Measurements from ENCODE around the gene NRCAM.

NRCAM gene

DNA sequence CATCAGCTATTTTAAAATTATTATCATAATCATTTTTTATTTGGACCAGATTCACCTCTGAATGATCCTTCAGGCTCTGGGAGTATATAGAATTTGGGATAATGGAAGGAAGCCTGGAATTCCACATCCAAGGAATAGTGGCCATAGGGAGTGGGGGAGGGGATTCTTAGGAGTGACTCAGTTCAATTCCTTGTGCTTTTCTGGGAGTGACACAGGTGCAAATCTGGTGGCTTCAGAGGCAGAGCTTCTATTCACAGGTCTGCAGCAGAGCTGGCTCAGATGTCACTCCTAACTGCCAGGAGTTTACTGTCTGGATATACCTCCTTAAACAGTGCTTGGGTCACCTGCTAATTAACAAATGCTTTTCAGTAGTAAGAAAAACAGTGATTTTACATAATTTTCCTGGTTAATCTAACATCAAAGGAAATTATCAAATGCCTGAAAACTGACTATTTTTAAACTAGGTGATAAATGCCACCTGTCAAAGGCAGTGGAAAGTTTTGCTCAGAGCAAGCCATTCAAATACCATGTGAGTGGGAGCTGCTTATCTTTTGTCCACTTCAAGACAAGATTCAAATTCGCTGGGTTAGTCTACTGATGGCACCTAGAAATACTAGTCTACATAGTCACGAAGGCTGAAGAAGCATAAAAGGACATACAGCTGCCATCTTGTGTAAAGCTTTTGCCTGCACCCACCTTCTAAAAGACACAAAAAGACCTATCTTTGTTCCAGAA, 219.4 kb downstream of the NRCAM start:
- no peak for DNase-seq

DNA sequence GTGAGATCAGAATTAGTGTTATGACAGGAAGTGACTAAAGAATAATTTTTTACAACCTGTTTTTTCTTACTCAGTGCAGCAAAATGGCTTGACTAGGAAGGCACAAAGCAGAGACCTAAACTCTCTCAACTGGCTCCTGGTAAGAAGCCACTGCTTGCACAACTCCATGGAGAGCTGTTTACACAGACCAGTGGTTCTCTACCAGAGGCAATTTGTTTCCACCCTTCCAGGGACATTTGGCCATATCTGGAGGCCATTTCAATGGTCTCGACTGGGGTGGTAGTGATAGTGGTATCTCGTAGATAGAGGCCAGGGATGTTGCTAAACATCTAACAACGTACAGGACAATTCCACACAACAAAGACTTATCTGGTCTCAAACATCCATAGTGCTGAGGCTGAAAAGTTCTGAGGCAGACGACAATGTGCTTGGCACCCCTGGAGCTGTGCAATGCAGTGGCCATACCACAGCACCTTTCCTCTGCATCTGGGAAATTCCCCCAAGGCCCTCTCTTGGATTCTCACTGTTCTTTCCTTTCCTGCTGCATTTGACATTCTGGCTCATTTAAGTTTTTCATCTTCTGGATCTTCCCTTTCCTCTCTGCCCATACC, 220.7 kb downstream of the NRCAM start:
- no peak for DNase-seq

DNA sequence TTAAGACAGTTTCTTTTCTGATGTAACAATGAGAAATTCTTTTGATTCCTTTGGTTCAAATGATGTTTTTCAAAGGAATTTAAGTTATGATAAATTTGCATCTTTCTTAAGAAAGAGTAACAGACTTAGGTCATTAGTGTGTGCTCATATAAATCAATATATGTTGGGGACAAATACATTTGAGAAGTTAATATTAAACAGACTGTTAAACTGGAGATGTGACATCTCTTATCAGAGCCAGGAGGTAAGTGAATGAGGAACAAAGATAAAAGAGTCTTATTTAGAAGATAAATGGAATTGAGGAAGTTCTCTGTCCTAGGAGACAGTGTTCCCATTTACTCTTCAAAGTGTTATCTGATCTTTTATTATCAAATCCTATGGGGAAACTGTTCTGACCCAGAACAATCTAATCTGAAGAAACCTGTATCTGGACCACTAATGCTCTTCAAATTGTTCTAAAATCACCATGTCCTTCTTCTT, 221.2 kb downstream of the NRCAM start:
- DNase-seq: no peak

DNA sequence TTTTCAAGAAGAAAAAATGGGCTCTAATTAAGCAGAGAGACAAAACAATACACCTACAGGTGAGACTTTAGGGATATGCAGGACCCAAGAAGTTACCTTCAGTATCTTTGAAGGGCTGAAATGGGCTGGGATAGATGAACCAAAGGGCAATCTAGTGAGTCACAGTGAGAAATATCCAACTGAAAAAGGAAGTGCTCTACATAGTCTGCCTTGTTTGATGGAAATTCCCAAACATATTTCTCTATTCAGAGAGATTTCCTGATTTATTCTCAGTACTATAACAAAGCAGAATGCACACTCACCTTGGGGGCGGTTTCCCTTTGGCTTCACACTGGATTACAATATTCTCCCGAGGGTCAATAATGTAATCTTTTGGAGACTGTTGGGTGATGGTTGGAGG, 222.0 kb downstream of the NRCAM start:
- no peak for DNase-seq

DNA sequence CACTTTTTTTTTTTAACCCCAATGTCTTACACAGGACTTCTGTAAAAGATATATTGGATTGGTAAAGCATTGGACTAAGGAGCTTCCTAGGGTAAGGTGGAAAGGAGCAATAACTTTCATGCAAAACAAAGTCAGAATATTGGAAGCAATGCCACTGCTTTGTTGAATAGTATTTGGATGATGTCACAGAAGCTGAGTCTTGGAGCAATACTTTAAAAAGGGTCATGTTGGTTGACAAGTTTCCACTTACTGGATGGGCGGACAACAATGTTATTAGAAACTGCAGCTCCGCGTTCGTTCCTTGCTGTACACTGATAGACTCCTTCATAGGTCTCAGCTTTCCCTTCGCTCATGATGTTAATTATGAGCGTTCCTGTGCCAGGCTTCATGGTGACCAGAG, 224.2 kb downstream of the NRCAM start:
- DNase-seq: no peak

DNA sequence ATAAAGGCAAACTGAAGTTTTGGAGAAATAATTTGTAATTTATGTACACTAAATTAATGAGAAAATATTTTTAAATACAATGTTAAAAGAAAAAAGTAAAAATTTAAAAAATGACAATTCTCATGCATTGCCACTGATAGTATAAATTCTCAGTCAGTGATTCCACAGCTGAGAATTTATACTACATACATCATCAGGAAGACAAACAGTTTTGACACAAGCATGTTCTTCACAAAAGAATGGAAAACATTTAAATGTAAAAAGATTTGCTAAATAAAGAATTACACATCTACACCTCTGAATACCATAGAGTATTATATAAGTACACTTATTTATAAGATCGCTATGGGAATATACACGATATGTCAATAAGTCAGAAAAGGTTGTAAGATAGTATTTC, 225.0 kb downstream of the NRCAM start:
- DNase-seq: no peak

DNA sequence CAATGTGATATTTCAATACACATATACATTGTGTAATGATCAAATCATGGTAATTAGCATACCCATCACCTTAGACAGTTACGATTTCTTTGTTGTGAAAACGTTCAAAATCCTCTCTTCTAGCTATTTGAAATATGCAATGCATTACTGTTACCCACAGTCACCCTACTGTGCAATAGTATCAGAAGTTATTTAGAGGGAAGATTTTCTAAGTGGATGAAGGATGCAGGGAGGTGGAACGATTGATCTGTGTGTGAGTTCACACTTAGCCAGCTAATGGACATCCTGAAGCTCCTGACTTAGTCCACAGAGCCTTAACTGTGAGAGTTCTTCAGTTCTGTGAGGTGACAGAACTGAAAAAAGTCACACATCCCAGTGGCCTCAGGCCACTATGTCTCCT, 228.9 kb downstream of the NRCAM start:
- no peak for DNase-seq

DNA sequence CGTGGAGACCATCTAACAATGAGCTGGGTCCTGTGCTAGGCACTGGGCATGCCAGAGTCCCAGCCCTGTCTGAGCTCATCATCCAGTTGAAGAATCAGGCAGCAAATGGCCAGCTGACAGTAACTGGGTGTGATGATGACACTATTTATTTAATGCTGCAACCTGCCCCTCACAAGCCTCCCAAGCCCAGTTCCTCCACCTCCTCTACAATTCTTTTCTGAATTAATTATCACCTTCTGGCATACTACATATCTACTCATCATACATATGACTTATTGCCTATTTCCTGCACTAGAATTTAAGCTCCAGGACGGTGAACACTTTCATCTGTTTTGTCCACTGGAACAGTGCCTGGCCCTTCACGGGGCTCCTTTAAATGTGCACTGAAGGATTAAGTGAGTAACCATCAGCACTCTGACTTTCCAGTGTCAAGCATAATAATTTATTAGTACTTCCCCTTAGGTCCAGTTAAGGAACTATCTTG, 229.4 kb downstream of the NRCAM start:
- DNase-seq: no peak

DNA sequence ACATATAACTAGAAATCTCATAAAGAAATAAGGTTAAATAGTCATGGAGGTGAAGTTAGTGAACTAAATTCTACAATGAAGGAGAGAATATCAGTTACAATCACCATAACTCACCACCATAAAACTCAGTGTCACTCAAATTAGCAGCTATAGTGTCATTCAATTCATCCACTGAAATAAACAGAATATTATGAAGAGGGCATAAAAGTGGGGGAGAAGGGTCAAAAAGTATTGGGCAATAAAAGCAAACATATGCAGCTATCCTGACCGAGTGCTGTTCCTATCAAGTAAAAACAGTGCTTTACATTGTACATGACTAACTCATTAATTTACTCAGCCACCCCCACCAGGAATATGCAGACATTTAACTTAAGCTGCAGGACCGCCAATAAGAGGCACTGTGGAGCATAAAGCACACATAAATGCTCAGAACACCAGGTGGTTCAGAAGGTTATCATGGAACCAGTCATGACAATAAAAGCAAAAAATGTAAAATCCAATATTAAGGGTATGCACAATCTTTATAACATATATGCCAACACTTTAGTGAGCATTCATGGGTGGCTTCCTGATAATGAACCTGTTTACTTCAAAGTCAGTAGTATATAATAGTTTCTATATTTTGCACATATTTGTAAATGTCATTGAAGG, 230.6 kb downstream of the NRCAM start:
- no peak for DNase-seq

DNA sequence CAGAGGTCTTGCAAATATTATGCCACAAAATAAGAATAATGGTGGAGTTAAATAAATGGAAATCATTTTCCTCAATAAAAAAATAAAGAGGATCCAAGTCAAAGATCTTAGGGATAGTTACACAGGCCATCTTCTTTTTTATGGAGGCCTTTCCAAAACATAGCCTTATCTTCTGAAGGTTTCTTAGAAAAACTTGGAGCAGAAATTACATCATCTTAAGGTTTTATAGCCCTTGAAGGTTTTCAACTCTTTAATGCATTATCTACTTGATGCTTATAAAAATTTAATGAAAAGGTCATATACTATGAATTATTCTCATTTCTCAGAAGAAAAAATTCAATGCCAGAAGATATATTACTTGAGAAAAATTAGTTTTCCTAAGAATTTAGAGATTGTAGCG, 231.8 kb downstream of the NRCAM start:
- DNase-seq: no peak

DNA sequence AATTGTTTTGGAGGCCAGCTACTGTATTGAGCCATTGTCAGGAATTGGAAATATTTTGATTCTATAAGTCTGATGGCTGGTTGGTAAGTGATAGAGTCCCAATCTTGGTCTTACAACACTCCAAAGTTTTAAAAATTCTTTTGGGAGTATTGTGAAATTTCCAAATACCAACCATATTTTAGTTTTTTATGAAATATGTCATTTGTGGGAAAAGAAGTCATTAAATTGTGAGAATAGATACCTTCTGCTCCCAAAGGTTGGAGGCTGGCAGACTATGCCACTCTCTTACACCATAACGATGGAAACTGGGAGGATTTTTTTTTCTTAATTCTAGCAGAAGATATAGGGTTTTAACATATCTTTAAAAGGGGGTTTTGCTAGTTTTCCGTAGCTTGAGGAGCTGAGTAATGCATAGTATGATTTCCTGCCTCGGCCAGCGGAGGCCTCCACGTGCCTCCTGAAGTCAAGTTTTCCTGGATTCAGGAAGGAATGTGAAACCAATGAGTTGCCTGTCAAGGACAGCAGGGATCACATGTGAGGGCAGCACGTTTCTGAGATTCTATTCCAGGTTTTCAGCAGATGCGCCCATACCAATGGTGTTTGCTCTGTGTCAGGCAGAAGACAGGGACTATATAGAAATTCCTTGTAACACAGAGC, 233.9 kb downstream of the NRCAM start:
- DNase-seq: no peak

DNA sequence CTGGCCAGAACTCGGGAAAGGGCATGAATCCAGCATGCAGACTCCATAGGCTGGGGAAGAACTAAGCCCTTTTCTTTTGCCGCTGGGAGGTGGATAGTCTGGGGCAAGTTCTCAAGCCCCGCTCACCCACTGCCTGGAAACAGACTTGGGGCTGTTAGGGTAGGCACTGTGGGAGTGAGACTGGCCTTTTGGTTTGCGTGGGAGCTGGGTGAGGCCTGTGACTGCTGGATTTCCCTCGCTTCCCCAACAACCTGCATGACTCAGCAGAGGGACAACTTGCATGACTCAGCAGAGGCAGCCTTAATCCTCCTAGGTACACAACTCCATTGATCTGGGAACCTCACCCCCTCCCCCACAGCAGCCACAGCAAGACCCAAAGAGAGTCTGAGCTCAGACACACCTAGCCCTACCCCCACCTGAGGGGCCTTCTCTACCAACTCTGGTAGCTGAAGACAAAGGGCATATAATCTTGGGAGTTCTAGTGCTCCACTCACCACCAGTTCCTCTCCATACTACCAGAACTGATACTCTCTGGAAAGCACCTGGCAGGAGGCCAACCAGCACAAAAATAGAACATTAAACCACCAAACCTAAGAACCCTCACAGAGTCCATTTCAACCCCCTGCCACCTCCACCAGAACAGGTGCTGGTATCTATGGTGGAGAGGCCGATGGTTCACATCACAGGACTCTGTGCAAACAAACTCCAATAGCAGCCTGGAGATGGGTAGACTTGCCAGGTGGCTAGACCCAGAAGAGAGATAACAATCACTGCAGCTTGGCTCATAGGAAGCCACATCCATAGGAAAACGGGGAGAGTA, 244.6 kb downstream of the NRCAM start:
- no peak for DNase-seq

DNA sequence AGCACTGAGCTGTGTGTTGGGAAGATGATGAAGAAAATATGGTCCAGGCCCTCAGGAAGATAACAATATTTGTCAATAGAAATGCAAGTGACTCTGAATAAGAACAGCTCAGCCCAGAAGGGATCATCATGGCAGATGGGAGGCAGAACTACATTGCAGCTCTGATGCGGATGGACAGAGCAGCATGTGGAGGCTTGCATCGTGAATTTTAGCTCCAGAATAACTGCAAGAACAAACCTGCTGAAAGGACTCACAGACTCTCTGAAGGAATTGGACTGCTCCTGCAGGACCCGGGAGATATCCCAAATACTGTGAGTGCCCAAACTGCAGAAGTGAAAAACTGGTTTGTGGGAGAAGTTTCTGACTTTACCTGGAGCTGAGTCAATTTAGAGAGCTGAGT, 245.4 kb downstream of the NRCAM start:
- DNase-seq: no peak

DNA sequence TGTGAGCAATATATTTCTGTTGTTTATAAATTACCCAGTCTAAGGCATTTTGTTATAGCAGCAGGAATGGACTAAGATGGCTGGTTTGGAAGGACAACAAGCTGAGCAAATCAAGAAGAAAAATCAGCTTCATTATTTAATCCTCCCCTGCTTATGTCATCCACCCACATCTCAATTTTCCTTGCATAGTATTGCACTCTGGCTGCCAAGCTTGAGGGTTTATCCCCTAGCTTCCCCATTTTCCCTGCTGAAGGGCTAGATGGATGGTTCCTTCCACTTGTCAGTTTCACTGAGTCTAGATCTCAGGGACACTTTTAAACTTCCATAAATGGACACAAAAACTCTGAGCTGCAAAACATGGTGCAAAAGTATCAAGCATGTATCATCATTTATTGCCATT, 250.9 kb downstream of the NRCAM start:
- no peak for DNase-seq

DNA sequence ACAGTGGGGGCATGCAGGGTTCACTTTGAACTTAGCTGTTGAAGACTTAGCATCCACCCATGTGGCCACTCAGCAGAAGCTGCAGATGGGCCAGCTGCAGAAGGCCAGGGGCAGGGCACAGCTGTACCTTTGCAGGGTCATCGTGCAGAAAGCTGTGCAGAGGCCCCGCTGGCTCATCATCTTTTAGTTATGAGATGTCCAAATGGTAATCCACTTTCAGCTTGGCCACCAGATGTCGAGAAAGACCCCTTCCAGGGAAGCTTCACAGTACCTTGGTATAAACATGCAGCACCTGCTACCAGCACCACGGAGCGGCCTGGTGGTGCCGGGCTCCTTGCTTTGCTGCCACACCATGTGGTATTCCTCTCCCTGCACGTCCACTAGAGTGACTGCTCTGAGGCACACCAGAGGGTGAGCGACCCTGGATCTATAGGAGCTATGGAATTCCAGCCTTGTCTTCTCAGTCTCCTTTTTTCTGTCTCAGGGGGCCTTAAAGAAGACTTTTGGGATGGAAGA, 251.9 kb downstream of the NRCAM start:
- DNase-seq: no peak

DNA sequence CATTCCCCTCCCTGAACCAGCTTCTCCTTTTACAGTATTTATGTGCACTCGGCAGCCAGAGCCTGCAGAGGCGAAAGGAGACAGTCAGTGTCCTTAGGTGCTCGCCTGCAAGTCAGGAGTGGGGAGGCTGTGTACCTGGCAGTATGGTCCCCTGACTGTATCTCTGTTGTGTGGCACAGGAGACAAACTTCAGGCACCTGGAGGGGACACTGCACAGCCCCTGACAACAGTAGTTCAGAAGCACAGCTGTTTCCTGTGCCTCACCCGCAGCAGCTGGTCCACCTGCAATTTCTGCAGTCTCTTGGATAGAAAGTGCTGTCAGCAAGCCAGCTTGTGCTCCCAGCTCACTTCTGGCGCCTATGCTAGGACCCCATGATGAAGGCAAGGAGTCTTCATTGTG, 252.7 kb downstream of the NRCAM start:
- DNase-seq: no peak

DNA sequence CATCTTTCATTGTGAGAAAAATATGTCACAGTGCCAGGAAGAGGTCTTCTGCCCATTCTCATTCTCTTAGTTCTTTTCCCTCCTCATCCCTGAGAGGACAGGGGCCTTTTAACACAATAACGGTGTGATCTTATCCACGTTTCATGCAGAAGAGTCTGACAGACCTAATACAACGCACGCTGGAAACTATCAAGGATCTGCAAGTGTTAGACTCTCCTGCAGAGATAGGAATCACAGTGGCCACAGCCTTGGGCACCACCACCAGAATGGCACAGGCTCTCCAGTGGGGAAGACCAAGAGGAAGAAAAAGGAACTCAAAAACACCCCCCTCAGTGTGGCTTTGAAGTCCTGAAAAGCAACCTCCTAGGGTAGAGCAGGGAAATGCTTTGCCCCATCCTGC, 253.5 kb downstream of the NRCAM start:
- DNase-seq: no peak

DNA sequence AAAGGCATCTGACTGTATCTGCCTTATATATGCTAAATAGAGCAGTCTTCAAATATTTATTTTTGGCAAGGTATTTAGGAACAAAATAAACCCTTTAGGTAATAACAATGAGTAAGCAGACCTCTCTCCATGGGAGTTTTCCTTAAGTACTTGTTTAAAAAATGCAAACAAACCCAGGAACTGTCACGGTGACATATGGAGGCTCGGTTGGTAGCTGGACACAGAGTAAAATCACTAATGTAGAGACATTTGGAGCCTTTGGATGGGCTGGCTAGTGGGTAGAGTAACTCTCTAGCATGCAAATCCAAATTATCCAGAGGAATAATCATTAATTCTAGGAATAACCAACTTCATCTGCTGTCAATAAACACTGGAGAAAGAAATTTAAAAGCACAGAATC, 254.5 kb downstream of the NRCAM start:
- DNase-seq: no peak

DNA sequence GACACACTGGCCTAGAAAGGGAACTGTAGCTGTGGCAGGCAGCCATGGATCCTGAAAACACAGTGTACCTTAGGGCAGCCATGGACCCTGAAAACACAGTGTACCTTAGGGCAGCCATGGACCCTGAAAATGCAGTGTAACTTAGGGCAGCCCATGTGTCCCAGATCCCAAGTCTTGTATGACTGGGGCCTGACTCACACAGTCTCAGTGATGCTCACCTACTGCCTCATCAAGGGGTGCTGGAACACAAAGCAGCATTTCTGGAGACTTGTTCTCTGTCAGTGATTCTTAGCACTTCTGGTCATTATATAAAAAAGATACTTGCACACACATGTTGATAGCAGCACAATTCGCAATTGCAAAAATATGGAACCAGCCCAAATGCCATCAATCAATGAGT, 255.9 kb downstream of the NRCAM start:
- no peak for DNase-seq

DNA sequence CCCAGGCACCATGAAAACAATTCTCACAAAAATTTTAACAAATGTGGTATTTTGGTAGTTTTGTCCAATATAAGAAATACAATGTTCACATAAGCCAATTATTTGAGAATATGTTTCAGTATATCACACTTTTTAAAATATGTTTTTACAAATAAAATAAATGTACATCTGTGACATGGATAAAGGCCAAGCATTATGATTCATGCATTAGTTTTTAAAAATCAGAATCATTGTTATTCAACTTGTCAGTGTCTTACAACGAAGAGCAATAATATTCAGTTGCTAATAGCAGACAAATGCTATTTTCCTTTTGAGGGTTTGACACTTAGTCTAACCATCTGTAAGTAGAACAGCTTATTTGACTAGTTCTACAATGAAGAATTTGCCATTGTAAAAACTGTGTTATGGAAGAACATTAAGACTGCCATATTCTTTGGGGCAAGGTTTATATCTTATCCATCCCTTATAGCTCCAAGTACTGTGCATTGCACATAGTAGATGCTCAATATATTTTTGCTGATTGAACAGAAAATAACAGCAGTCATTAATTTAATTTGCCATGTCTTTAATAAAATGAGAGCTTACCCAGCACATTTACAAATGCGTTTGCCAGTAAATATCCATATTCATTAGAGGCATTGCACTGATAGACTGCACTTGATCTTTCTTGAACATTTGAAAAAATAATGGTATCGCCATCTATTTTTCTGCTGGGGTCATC, 258.7 kb downstream of the NRCAM start:
- no peak for DNase-seq

DNA sequence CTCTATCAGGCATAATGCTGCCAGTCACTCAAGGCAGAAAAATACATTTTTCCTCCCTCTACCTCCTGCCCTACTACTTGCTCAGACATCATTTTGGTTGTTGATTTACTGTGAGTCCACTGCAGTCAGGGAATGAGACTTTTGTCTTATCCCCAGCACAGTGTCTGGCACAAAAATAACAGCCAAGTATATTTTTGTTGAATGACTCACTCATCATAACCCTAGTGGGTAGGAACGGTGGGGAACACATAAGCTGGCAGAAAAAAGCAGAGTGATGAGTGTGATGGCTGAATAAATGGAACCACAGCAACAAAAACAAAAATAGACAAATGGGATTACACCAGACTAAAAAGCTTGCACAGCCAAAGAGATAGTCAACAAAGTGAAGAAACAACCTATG, 260.2 kb downstream of the NRCAM start:
- DNase-seq: no peak
